Mesangial cell (primary cell): ENCODE measurements around the gene HNRNPH2. TPM values are rescaled to one million over a fixed set of nuclear protein-coding genes. Genes with fewer than 3 reads are reported as not detected.

Experiments used
- total RNA-seq: library from RNA; depleted of rRNA; stranded (reverse); fragments of >200 nt; gene quantifications from 2 replicates; pipeline ENCODE4 v1.2.3, GENCODE V29; 2015

Gene HNRNPH2
- total RNA-seq = 28.7 and 29.7 TPM in 2 replicates

GRCh38 chrX:101407748-101408531 lies at the start of gene HNRNPH2, which contains the start of gene GLA:
TSS of gene HNRNPH2 (plus strand) at chrX:101408222. CDS start at chrX:101411989, 3,767 bp downstream.
TSS of gene GLA (minus strand) at chrX:101407925. CDS start at chrX:101407903, 22 bp downstream.

GRCh38 chrX:101385795-101386541 lies 22.1 kb upstream of the HNRNPH2 start, which contains the start of gene BTK:
TSS of gene BTK (minus strand) at chrX:101386191. CDS start at chrX:101375284, 10,907 bp downstream.

GRCh38 chrX:101390664-101391525 lies 17.1 kb upstream of the HNRNPH2 start, which contains the start of gene RPL36A:
TSS of gene RPL36A (plus strand) at chrX:101391011. CDS start at chrX:101391044, 33 bp downstream.

Other genes starting within 250 kb of the HNRNPH2 start
- 0.51 and 1.1 TPM in 2 replicates for gene DRP2, start 188.4 kb upstream of the HNRNPH2 start, total RNA-seq
- gene TAF7L, start 116.9 kb upstream of the HNRNPH2 start, total RNA-seq = under 0.01 and 0.33 TPM in 2 replicates
- gene TIMM8A, start 59.5 kb upstream of the HNRNPH2 start, total RNA-seq = 3.5 and 8.1 TPM in 2 replicates
- gene BTK, start 22.0 kb upstream of the HNRNPH2 start, total RNA-seq = under 0.01 TPM in 1 of 2 replicates, not detected in the other
- 359 and 1,026 TPM in 2 replicates for gene RPL36A, start 17.2 kb upstream of the HNRNPH2 start, total RNA-seq
- 15.0 and 41.7 TPM in 2 replicates for gene GLA, start 297 bp upstream of the HNRNPH2 start, total RNA-seq
- gene ARMCX4, start 77.2 kb downstream of the HNRNPH2 start, total RNA-seq = 2.0 and 2.7 TPM in 2 replicates
- 10.9 and 14.6 TPM in 2 replicates for gene ARMCX1, start 142.3 kb downstream of the HNRNPH2 start, total RNA-seq
- gene ARMCX6, start 209.8 kb downstream of the HNRNPH2 start, total RNA-seq = 18.7 and 27.4 TPM in 2 replicates
- 12.7 and 19.3 TPM in 2 replicates for gene ARMCX3, start 214.9 kb downstream of the HNRNPH2 start, total RNA-seq